ENCODE results near the gene COX6A2.

GRCh38 chr16:31388535-31388934 is 39.6 kb downstream of the COX6A2 start:
- TF ChIP-seq CTCF (IDR thresholded peaks at IDR 0.05): no peak
- TF ChIP-seq POLR2AphosphoS5 (IDR thresholded peaks at IDR 0.05): no peak

Measured in breast epithelium (tissue), 3 donors.